Epidermal melanocyte (primary cell): ENCODE data around the gene KRTAP10-4.
"Not testable (repeated sequence)": the region's sequence is repeated elsewhere in the genome, so short reads cannot be mapped to it uniquely, and the experiment has no call there.

Experiments
- DNase-seq: peaks from one replicate; pipeline ENCODE4 v3.0.0; 2011; ENCODE audit warnings: low spot score; ENCODE audit not compliant: insufficient read length

KRTAP10-4 gene

DNA sequence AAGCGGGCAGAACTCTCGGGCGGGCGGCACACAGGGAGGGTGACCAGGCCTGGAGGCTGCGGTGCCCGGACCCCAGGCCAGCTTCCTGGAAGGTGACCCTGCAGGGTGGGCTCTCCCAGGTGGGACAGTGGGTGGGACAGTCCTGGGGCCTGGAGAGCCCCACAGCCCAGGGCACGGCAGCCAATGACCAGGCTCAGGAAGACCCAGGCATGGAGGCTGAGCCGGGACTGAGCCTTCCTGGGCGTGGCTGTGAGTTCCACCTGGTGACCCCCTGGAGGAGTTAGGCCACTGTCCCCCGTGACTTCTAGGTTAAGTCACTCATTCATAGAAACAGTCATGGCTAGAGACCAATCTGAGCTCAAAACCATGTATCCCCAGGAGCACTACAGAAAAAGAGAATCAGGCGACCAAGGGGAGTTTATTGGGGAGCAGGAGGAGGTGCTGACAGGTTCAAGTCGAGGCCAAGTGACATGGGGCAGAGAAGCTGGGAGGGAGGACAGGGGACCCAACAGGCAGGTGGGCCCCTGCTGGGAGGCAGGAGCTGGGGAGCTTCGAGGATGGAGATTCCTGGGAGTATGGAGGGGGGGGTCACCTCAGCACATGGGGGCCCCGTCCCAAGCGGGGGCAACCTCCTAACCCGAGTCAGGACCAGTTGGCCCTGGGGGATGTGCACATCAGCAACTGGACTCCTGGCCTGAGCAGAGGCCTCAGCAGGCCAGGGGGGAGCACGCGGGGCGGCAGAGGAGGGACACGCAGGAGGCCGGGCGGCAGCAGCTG, 5.7 kb downstream of the KRTAP10-4 start:
- no peak for DNase-seq

DNA sequence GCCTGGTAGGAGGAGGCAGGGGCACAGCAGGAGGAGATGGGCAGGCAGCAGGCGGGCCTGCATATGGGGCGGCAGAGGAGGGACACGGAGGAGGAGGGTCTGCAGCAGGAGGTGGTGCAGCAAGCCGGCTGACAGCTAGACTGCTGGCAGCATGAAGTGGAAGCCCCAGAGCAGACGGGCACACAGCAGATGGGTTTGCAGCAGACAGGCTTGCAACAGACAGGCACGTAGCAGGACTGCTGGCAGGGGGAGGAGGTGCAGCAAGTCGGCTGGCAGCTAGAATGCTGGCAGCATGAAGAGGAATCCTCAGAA, 6.3 kb downstream of the KRTAP10-4 start:
- DNase-seq = no peak

DNA sequence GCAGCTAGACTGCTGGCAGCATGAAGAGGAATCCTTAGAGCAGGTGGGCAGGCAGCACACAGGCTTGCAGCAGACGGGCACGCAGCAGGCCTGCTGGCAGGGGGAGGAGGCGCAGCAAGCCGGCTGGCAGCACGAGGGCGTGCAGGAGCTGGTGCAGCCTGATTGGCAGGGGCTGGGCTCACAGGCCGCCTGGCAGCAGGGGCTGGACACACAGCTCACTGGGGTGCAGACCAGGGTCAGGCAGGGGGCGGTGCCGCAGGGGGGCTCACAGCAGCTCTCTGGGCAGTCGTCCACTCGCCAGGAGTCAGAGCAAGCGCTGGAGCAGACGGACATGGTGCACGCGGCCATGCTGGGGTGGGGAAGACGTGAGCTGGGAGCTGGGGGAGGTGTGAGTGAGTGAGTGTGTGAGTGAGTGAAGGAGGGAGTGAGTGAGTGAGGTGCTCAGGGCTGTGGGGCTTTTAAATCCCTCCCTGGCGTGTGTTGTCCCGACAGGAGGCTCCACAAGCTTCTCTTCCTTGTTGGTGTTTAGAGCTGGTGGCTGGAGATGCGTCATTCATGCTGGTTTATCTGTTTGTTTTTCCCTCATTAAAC, 6.8 kb downstream of the KRTAP10-4 start, which contains the start of gene KRTAP10-5:
TSS of gene KRTAP10-5 (minus strand) at position 374 of the 591 bp plus-strand sequence. CDS start at position 348, 26 bp downstream.
- not testable (repeated sequence) for DNase-seq

DNA sequence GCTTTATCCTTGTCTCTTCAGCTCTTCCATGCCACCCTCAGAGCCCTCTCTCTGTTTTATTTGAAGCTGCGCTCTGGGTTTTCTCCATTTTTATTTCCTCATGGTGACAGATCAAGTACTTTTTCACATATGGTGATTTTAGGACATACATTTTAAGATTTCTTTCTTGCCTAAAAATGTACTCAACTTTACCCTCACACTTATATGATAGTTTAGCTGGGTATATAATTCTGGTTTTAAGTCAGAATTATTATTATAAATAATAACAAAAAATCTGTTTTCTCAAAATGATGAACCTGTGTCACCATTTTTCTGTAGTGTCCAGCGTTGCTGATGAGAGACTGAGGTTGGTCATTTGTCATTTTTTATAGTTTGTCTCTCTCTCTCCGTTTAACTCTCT, 7.6 kb downstream of the KRTAP10-4 start:
- DNase-seq = no peak

DNA sequence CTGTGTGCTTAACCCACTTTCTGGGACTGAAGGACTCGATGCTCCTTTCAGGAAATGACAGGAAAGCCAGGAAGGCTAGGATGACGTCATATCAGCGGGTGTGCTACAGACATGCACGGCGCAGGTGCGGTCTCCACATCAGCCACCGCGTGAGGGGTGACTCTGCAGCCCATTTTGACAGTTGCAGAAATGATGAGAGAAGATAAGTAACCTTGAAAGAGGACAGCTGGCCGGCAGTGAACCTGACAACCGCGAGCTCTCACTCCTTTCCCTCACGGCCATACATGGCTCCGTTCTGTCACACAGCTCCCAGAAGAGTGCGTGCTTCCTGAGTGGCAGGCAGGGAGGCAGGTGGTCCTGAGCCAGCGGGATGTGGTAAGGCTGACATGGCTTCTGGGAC, 8.5 kb downstream of the KRTAP10-4 start:
- DNase-seq = no peak

DNA sequence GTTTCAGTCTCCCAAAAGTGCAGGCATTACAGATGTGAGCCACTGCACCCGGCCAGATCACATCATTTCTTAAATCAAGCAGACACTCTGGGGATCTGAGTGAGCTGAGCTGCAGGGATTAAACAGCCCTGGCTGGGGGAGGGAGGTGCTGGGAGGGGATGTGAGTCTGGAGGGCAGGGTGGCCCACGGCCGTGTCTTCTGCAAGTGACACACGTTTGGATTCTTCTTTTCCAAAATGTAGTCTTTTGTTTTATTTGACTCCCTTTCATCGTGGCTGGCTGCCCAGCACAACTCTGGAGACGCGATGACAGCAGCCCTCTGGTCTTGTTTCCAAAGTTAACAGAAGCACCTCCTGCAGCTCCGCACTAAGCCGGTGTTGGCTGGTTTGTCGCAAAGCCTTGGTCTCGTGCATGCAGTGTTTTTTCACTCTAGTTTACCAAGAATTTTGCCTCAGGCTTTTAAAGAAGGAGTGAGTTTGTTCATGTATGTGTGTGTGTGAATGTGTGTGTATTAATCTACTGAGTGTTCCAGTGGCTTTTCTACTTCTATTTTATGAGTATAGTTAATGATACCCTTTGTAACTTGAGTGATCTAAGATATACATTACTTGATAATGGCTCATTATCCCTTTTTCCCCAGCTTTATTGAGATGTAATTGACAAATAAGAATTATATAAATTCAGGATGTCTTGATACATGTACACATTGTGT, 9.7 kb downstream of the KRTAP10-4 start:
- no peak for DNase-seq

DNA sequence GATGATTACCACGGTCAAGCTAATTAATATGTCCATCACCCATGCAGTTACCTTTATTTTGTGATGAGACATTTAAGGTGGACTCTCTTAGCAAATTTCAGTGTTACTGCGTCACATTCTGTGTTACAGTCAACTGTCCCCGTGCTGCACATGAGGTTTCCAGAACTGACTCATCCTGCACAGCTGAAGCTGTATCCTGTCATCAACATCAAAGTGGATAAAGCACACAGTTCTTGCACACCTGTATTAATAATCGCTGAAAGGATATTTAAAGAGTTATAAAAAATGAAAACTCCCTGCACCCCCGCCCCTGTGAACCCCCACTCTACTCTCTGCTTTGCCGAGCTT, 10.2 kb downstream of the KRTAP10-4 start:
- DNase-seq = no peak

DNA sequence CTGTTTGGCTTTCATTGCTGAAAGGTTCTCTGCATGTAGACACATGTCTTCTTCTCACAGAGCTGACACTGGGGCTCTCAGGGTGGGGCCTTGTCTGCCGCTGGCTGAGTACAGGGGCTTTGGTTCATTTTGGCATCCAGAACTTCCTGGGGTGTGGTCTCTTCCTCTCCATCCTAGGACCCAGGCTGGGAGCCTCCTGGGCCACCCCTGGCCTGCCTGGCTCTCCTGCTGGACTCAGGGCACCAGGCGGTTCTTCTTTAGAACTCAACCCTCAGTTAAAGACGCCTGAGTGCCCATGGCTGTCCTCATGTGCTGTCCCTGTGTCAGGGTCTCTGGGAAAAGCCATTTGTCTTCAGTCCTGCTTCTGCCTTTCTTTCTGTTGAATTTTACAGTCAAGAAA, 12.4 kb downstream of the KRTAP10-4 start:
- no peak for DNase-seq

DNA sequence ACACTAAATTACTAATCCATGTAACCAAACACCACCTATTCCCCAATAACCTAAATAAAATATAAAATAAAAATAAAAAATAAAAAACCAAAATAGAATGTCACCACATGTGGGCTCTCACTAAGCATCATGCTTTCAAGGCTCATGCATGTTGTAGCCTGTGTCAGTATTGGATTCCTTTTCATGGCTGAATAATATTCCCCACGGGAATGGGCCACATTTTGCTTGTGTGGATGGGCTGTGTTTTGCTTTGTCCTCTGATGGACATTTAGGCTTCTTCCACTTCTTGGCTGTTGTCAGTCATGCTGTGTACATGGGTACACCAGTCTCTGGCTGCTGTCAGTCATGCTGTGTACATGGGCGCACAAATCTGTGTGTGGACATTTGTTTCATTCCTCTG, 15.6 kb downstream of the KRTAP10-4 start:
- DNase-seq = no peak

DNA sequence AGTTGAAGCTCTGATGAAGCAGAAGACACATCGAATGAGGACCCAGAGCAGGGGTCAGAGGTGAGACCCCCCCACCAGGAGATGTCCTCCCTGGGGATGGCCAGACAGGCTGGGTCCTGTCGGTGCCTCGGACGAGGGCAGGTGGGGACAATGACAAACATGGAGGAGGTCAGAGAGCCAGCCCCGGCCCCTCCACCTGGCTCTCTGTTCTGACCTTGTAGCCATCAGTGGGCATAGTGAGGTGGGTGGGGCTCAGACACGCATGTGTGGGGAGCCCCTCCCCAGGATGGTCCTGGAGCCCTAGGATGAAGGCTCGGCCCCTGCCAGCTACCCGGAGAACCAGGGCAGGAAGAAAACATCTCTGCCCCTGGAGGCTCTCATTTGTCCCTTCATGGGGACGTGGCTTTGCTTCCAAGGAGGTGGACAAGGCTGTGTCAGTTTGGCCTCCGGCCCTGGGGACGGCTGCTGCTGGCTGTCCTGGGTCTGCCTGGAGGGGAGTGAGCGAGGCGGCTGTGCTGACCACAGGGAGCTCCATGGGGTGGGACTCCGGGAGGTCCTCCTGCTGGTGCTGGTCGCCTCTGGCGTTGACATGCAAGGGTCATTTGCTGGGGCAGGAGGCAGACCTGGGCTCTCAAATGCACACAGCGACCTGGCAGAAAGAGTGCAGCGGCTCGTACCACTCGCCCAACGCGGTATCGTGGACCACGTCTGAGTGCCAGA, 16.2 kb downstream of the KRTAP10-4 start:
- DNase-seq = no peak

DNA sequence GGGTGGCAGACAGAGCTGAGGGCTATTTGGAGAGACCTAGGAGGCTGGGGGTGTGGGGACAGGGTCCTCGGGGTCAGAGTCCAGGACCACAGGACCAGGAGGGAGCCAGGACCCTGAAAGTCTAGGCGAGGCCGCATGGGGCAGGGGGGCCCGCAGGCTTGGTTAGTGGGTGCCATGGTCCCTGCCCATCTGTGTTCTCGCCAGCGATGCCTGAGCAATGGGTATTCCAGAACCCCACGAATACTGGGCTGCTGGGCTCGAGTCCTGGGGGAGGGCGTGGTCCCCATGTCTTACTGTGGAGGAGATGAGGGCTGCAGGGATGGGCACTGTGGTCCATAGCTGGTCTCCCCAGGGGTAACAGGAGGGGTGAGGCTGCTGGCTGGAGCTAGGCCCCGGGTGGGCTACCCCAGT, 16.8 kb downstream of the KRTAP10-4 start:
- no peak for DNase-seq

DNA sequence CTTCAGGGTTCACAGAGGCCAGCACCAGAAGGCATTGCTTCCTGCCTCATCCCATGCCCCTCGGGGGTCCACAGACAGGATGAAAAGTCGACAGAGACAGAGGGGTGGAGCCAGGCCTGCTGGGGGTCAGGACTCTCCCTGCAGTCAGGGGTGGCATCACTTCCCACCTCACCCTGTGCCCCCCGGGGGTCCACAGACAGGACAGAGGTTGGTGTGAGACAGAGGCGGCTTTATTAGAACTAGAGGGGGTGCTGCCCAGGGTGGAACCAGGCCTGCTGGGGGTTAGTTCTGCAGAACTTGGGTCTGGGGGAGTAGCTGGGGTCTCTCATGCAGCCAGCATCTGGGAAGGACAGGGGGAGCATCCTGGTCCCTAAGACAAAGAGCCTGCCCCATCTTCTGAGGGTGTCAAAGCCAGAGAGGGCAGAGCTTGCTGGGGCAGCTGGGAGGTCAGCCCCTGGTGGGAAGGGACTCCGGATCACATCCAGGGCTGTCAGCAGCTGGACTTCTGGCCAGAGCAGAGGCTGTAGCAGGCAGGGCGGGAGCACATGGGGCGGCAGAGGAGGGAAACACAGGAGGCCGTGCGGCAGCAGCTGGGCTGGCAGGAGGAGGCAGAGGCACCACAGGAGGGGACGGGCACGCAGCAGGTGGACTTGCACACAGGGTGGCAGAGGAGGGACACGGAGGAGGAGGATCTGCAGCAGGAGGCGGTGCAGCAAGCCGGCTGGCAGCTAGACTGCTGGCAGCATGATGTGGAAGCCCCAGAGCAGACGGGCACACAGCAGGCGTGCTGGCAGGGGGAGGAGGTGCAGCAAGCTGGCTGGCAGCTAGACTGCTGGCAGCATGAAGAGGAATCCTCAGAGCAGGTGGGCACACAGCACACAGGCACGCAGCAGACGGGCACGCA, 17.6 kb downstream of the KRTAP10-4 start:
- not testable (repeated sequence) for DNase-seq

DNA sequence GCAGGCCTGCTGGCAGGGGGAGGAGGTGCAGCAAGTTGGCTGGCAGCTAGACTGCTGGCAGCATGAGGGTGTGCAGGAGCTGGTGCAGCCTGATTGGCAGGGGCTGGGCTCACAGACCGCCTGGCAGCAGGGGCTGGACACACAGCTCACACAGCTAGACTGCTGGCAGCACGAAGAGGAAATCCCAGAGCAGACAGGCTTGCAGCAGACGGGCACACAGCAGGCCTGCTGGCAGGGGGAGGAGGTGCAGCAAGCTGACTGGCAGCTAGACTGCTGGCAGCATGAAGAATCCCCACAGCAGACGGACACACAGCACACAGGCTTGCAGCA, 18.2 kb downstream of the KRTAP10-4 start:
- DNase-seq = not testable (repeated sequence)

DNA sequence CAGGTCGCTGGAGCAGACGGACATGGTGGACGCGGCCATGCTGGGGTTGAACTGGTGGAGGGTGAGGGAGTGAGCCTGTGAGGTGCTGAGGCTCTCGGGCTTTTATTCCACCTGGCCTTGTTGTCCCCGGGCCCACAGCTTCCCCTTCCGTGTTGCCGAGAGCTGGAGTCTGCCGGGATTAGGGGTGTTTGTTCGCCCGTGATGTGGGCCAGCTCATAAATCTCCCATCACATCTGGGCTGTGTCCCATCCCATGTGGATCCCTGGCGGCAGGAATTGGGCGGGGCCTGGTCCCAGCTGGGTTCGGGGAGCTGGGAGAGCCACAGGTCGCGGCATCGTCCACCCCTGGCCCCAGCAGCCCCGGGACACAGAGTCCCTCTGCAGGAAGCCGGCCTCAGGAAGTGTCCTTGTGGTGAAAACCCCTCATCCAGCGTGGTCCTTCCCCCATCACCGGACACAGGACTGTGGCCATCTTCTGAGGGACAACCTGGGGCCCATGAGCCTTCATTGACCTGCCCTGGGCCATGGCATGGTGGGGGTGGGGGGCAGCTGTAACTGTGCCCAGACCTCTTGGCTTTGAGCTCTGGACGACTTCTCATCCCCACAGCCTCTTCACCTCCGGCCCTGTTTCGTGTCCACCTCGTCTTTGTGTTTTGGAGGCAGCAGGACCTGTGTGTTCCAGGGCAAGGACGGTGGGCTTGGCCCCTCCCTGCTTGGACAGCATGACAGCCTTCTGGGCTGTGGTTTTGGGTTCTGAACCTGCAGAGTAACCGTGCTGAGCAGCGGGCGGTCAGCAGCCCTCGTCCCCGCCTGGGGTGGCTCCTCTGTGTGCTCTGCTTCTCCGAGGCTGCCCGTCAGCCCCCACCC, 19.1 kb downstream of the KRTAP10-4 start, which contains the start of gene KRTAP10-6:
TSS of gene KRTAP10-6 (minus strand) at position 60 of the 866 bp plus-strand sequence. CDS start at position 39, 21 bp downstream.
- DNase-seq = no peak

DNA sequence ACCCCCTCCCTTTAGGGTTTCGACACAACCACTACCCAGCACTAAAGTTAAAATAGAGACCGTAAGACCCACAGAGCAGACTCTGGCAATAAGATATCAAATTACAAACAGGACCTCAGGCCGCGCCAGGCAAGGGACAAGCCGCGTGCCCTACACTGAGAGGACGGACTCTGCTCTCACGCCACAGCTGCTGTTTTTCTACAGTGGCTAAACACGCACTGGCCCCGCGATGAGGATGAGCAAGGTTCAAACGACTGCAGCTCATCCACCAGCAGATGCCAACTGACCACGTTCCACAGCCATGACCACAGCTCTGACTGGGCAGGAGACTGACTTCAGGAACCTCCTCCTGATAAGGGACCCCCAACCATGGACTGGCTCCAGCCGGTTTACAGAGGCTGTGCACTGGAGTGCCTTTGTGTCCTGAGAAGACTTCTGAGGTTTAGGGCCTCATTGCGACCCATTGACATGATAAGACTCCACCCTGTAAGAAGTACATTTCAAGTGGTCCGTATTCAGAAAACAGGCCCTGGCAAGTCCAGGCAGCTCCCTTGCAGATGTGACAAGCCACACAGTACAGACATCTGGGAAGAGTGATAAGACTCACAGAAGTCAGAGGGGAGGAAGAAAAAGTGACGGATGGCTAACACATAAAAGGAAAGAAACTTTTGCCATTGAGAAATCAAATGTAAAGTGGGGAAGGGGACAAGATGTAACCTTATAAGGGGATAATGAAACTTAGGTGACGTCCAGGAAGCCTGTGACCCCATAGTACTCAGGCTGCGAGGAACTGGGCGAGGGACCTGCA, 20.3 kb downstream of the KRTAP10-4 start:
- no peak for DNase-seq

DNA sequence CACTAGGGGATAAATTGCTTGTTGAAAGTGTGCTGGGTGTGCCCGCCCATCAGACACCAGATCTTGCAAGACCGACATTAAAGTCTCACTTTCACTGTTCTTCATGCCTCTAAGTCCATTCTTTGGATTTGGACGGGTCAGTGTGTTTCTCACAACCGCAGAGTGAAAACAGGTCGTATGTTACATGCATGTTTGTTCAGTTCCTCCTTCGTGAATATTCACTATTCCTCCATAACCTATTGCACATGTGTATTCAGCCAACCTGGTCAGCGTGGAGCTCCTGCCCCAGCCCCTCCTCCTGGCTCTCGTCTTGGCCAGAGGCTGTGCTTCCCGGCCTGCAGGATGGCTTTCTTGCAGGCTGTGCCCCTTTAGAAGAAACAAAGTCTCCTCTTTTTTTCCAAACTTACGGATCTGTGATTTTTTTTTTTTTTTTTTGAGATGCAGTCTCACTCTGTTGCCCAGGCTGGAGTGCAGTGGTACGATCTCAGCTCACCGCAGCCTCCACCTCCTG, 20.9 kb downstream of the KRTAP10-4 start:
- DNase-seq = no peak

DNA sequence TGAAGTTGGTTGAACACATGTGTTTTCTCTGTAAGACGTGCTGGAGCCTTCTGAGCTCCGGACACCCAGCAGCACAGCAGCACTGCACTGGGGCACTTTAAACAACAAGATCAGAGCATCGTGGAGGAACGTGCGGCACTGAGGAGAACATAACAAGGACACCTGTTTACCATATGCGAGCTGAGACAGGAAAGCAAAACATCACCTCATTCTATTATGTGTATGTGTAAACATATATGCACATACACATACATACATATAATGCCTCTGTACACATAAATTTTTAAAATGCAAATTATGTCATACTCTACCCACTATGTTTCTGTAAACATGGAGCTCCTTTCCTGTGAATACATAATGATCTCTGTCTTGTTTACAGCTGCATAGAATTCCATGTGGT, 22.0 kb downstream of the KRTAP10-4 start:
- DNase-seq = no peak

DNA sequence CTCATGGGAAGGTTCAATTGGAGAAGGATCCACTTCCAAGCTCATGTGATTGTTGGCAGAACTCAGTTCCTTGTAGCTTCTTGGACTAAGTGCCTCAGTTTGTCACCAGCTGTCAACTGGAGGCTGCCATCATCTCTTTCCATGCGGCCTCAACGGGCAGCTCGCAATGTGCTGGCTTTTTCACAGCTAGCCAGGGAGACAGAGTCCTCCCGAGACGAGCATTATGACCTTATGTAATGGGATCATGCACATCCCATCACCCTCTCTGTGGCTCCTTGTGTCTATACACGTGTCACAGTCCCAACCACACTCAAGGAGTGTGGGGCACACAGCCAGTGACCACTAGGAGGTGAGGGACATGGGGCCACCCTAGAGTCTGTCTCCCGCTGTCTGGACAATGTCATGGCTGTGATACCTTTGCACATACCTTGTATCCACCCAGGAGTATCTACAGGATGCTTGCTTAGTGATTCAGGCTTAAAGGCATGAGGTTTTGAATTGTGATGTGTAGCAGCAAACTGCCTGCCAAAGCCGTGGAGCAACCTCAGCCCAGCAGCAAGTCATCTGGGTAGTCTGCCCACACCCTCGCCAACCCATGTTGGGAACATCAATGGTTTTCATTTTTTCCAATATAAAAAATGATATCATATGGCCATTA, 22.7 kb downstream of the KRTAP10-4 start:
- DNase-seq = no peak
